ENCODE results near the gene R3HDM2. TPM values are rescaled to one million over a fixed set of nuclear protein-coding genes. Genes with fewer than 3 reads are reported as not detected.

Gene R3HDM2
- total RNA-seq, 1 donor from 2014 or later: 19.2 TPM

DNA sequence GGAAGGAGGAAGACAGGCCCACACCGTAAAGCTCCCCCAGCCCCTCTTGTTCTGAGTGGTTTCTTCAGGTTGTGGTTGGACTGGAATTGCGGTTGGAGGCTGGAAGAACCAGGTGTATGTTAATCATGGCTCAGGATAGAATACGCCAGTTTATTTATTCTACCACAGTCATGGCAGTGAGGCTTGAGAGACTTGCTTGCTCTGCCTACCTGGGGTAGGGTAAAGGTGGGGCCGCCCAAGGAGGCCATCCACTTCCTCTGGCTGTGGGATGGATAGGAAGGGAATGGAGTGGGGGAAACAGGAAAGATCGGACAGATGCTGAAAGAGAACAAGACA is 193.3 kb downstream of the R3HDM2 start:
- peaks cover 7% of the 10 kb centered on the region for H3K79me2 ChIP-seq (ENCODE audit: insufficient read depth, low read length)
- no peak overlapping the region for H3K4me3 ChIP-seq (ENCODE audit: insufficient read depth, low read depth, low read length)
- peaks cover 32% of the 10 kb centered on the region for H3K27me3 ChIP-seq (ENCODE audit: insufficient read depth, low read length)
- no peak overlapping the region for H3K27ac ChIP-seq (ENCODE audit: low read depth, low read length)
- peaks cover 13% of the 10 kb centered on the region for H3K36me3 ChIP-seq (ENCODE audit: insufficient read depth, low read length)
- Mint-ChIP-seq H3K27ac (ENCODE audit: unreplicated experiment) (peak overlapping the region; percentile 79), H3K9me3 (ENCODE audit: unreplicated experiment) (no peaks in the 10 kb centered on the region), H3K4me1 (ENCODE audit: low read depth, unreplicated experiment) (peaks cover 41% of the 10 kb centered on the region), H3K27me3 (ENCODE audit: low read depth, unreplicated experiment) (peaks cover 25% of the 10 kb centered on the region), H3K4me3 (ENCODE audit: unreplicated experiment) (peak overlapping the region; percentile 61), H3K36me3 (ENCODE audit: low read depth, unreplicated experiment) (peaks cover 26% of the 10 kb centered on the region)
- no peaks in the 10 kb centered on the region for H3K9me3 ChIP-seq (ENCODE audit: insufficient read depth, low read depth, low read length)
- H2AFZ ChIP-seq (ENCODE audit: low read depth, low read length): no peak overlapping the region
- no peak for TF ChIP-seq EZH2 (IDR thresholded peaks at IDR 0.05; ENCODE audit: insufficient read depth, low read length)
- TF ChIP-seq, protein P1, sequence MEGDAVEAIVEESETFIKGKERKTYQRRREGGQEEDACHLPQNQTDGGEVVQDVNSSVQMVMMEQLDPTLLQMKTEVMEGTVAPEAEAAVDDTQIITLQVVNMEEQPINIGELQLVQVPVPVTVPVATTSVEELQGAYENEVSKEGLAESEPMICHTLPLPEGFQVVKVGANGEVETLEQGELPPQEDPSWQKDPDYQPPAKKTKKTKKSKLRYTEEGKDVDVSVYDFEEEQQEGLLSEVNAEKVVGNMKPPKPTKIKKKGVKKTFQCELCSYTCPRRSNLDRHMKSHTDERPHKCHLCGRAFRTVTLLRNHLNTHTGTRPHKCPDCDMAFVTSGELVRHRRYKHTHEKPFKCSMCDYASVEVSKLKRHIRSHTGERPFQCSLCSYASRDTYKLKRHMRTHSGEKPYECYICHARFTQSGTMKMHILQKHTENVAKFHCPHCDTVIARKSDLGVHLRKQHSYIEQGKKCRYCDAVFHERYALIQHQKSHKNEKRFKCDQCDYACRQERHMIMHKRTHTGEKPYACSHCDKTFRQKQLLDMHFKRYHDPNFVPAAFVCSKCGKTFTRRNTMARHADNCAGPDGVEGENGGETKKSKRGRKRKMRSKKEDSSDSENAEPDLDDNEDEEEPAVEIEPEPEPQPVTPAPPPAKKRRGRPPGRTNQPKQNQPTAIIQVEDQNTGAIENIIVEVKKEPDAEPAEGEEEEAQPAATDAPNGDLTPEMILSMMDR (IDR thresholded peaks at IDR 0.05; ENCODE audit: insufficient read depth, low read depth, low read length): no peak
- peak overlapping the region; percentile 94 for H3K4me2 ChIP-seq (ENCODE audit: low read length)
- DNase-seq (ENCODE audit: low read depth) (no peak), FAIRE-seq (no peak)
- no peak overlapping the region for H3K9ac ChIP-seq (ENCODE audit: low read length)
- peaks cover 33% of the 10 kb centered on the region for H3K4me1 ChIP-seq (ENCODE audit: insufficient read depth, low read length)
- H4K20me1 ChIP-seq (ENCODE audit: insufficient read depth, low read length): peaks cover 57% of the 10 kb centered on the region

DNA sequence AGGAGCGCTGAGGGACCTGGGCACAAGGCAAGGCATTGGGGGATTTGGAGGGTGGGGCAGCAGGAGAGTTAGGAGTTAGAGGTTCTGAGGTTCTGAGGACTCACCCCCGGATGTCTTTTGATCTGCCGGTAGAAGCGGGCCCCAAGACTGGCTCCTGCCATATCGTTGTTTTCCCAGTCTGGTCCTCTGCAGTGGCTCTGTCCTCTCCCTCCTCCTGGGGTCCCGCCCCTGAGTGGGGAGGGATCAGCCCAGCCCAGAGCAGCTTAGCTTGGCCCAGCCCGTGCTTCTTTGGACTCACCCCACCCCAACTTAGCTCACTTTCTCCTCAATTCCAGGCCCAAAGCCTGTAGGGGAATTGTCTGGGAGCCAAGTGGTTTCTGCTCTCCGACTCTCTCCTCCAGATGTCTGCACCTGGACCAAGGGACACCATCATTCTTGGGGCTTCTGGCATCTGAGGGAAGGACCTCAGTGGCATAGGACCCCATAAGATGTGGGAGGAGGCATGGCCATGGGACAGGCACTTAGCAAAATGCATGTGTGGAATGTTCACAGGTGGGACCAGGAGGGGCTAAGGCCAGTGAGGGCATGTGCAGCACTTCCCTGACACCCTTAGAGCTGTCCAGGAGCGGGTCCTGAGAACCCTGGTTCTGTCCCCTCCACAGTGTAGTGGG is 193.8 kb downstream of the R3HDM2 start:
- DNase-seq (ENCODE audit: low read depth) (no peak), FAIRE-seq (no peak)
- Histone ChIP-seq H3K27ac (ENCODE audit: low read depth, low read length) (no peak overlapping the region), H4K20me1 (ENCODE audit: insufficient read depth, low read length) (peaks cover 59% of the 10 kb centered on the region), H3K79me2 (ENCODE audit: insufficient read depth, low read length) (peaks cover 12% of the 10 kb centered on the region), H3K9ac (ENCODE audit: low read length) (no peak overlapping the region), H3K4me1 (ENCODE audit: insufficient read depth, low read length) (peaks cover 30% of the 10 kb centered on the region), H3K4me3 (ENCODE audit: insufficient read depth, low read depth, low read length) (no peak overlapping the region), H2AFZ (ENCODE audit: low read depth, low read length) (no peak overlapping the region), H3K36me3 (ENCODE audit: insufficient read depth, low read length) (peaks cover 18% of the 10 kb centered on the region), H3K9me3 (ENCODE audit: insufficient read depth, low read depth, low read length) (no peaks in the 10 kb centered on the region), H3K27me3 (ENCODE audit: insufficient read depth, low read length) (peaks cover 28% of the 10 kb centered on the region), H3K4me2 (ENCODE audit: low read length) (no peak overlapping the region)
- Mint-ChIP-seq H3K4me3 (ENCODE audit: unreplicated experiment) (peak overlapping the region; percentile 61), H3K9me3 (ENCODE audit: unreplicated experiment) (no peaks in the 10 kb centered on the region), H3K27me3 (ENCODE audit: low read depth, unreplicated experiment) (peaks cover 20% of the 10 kb centered on the region), H3K4me1 (ENCODE audit: low read depth, unreplicated experiment) (peaks cover 40% of the 10 kb centered on the region), H3K27ac (ENCODE audit: unreplicated experiment) (peak overlapping the region; percentile 41), H3K36me3 (ENCODE audit: low read depth, unreplicated experiment) (peaks cover 27% of the 10 kb centered on the region)
- TF ChIP-seq, protein P1 (IDR thresholded peaks at IDR 0.05; ENCODE audit: insufficient read depth, low read depth, low read length): no peak
- no peak for TF ChIP-seq EZH2 (IDR thresholded peaks at IDR 0.05; ENCODE audit: insufficient read depth, low read length)

DNA sequence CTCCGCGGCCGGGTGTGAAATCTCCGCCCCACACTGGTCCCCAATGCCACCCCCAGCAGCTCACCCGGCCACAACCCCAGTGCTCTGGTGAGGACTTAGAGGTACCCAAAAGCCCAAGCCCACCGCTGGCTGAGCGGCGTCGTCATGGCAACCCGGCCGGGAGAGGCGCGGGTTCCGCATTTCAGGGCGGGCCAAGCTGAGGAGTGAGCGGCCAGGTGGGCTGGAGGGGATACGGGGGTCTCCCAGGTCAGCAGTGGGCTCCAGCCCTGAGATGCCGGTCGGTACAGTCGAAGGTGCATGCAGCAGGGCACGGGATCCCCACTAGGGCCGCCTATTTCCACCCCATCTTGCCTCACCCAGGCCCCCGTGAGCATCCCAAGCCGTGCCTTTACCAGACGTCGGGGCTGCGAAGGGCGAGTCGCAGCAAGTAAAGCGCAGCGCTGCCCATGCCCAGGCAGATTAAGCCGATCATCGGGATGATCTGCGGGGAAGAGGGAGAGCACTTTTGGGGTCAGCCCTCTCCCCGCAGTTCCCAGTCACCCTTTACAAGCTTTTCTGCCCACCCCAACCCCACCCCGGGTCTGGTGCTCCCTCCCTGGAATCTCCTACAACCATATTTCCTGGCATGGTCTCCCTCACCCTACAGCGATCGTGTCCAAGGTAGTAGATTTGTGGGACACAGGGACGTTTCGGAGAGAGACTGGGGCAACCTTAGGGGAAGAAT is 194.5 kb downstream of the R3HDM2 start:
- DNase-seq (ENCODE audit: low read depth) (no peak), FAIRE-seq (no peak)
- Histone ChIP-seq H3K4me2 (ENCODE audit: low read length) (no peak overlapping the region), H3K79me2 (ENCODE audit: insufficient read depth, low read length) (peaks cover 19% of the 10 kb centered on the region), H2AFZ (ENCODE audit: low read depth, low read length) (no peak overlapping the region), H3K27ac (ENCODE audit: low read depth, low read length) (no peak overlapping the region), H3K4me3 (ENCODE audit: insufficient read depth, low read depth, low read length) (no peak overlapping the region), H3K9ac (ENCODE audit: low read length) (no peak overlapping the region), H3K9me3 (ENCODE audit: insufficient read depth, low read depth, low read length) (no peaks in the 10 kb centered on the region), H3K4me1 (ENCODE audit: insufficient read depth, low read length) (peaks cover 29% of the 10 kb centered on the region), H4K20me1 (ENCODE audit: insufficient read depth, low read length) (peaks cover 63% of the 10 kb centered on the region), H3K36me3 (ENCODE audit: insufficient read depth, low read length) (peaks cover 23% of the 10 kb centered on the region), H3K27me3 (ENCODE audit: insufficient read depth, low read length) (peaks cover 21% of the 10 kb centered on the region)
- H3K4me3 Mint-ChIP-seq (ENCODE audit: unreplicated experiment): no peak overlapping the region
- TF ChIP-seq, protein P1 (IDR thresholded peaks at IDR 0.05; ENCODE audit: insufficient read depth, low read depth, low read length): no peak
- TF ChIP-seq EZH2 (IDR thresholded peaks at IDR 0.05; ENCODE audit: insufficient read depth, low read length): no peak
- H3K36me3 Mint-ChIP-seq (ENCODE audit: low read depth, unreplicated experiment): peaks cover 34% of the 10 kb centered on the region
- peak overlapping the region; percentile 41 for H3K27ac Mint-ChIP-seq (ENCODE audit: unreplicated experiment)
- peaks cover 15% of the 10 kb centered on the region for H3K27me3 Mint-ChIP-seq (ENCODE audit: low read depth, unreplicated experiment)
- H3K9me3 Mint-ChIP-seq (ENCODE audit: unreplicated experiment): no peaks in the 10 kb centered on the region
- peaks cover 44% of the 10 kb centered on the region for H3K4me1 Mint-ChIP-seq (ENCODE audit: low read depth, unreplicated experiment)

Data from astrocyte (in vitro differentiated cells and primary cell).